Karpas-422 (cell line): ENCODE results near the gene TCEA2. TPM values are rescaled to one million over a fixed set of nuclear protein-coding genes. Genes with fewer than 3 reads are reported as not detected.

Experiments
- DNase-seq: peaks from one replicate; pipeline ENCODE4 v3.0.0-alpha.2; 2015
- H2AFZ ChIP-seq: fragments of 200-600 bp; sonication (generic); 2 replicates; pipeline ENCODE4 v1.6.1; 2014; ENCODE audit warnings: antibody characterized with exemption, low read length, mixed read lengths
- H3K27ac ChIP-seq: fragments of 200-600 bp; sonication (generic); 2 replicates; pipeline ENCODE4 v1.5.1; 2014; ENCODE audit warnings: mild to moderate bottlenecking, low read length, moderate library complexity
- H3K27me3 ChIP-seq: fragments of 200-600 bp; sonication (generic); 2 replicates; pipeline ENCODE4 v1.6.1; 2014; ENCODE audit warnings: low read length, mixed read lengths
- H3K36me3 ChIP-seq: fragments of 200-600 bp; sonication (generic); 2 replicates; pipeline ENCODE4 v1.6.1; 2014; ENCODE audit warnings: low read length, mixed read lengths; ENCODE audit not compliant: insufficient read depth
- H3K4me1 ChIP-seq: fragments of 200-600 bp; sonication (generic); 2 replicates; pipeline ENCODE4 v1.6.1; 2014; ENCODE audit warnings: mild to moderate bottlenecking, low read length, mixed read lengths
- H3K4me2 ChIP-seq: fragments of 200-600 bp; sonication (generic); 2 replicates; pipeline ENCODE4 v1.6.1; 2014; ENCODE audit warnings: low read length, low read depth, mild to moderate bottlenecking; ENCODE audit not compliant: poor library complexity, severe bottlenecking
- H3K4me3 ChIP-seq: fragments of 200-600 bp; sonication (generic); 2 replicates; pipeline ENCODE4 v1.5.1; 2014; ENCODE audit warnings: mild to moderate bottlenecking, antibody characterized with exemption, low read length, mixed read lengths
- H3K79me2 ChIP-seq: fragments of 200-600 bp; sonication (generic); 2 replicates; pipeline ENCODE4 v1.6.1; 2014; ENCODE audit warnings: mild to moderate bottlenecking, low read length, mixed read lengths
- H3K9ac ChIP-seq: fragments of 200-600 bp; sonication (generic); 2 replicates; pipeline ENCODE4 v1.6.0; 2014; ENCODE audit warnings: low read length
- H3K9me2 ChIP-seq: fragments of 200-600 bp; sonication (generic), shearing (Covaris generic); replicated peaks from 2 replicates; pipeline ENCODE4 v1.6.0; 2014; ENCODE audit warnings: mild to moderate bottlenecking, low read length, moderate library complexity; ENCODE audit not compliant: insufficient read depth
- H3K9me3 ChIP-seq: fragments of 300-700, 200-600 bp; sonication (generic); 2 replicates; pipeline ENCODE4 v1.6.1; 2014; ENCODE audit warnings: low read length, mixed read lengths
- H4K20me1 ChIP-seq: fragments of 200-600 bp; sonication (generic); 2 replicates; pipeline ENCODE4 v1.6.1; 2014; ENCODE audit warnings: mild to moderate bottlenecking, antibody characterized with exemption, low read length, low read depth; ENCODE audit not compliant: insufficient read depth
- total RNA-seq: library from RNA; depleted of rRNA; stranded (reverse); fragments of >200 nt; shearing (Covaris generic); gene quantifications from 2 replicates; pipeline ENCODE4 v1.2.3, GENCODE V29; 2014; ENCODE audit warnings: low replicate concordance

Gene TCEA2
- total RNA-seq, 1 experiment from 2014 or later, result 124 TPM

- H3K9me3 ChIP-seq, result no peaks in the 10 kb centered on the region
- H3K79me2 ChIP-seq, result peaks cover 17% of the 10 kb centered on the region
- no peaks in the 10 kb centered on the region for H3K36me3 ChIP-seq
- no peak overlapping the region for H2AFZ ChIP-seq
- peak overlapping the region; percentile 91 for H3K4me2 ChIP-seq
- peak overlapping the region; percentile 98 for H3K9ac ChIP-seq
- H3K4me1 ChIP-seq, result peaks cover 62% of the 10 kb centered on the region
- DNase-seq, result peak; percentile 62
- no peaks in the 10 kb centered on the region for H3K27me3 ChIP-seq
- peak overlapping the region; percentile 85 for H3K4me3 ChIP-seq
- peaks cover 2% of the 10 kb centered on the region; the same call in 1 of the 2 replicates for H4K20me1 ChIP-seq
- H3K27ac ChIP-seq, result peak overlapping the region; percentile 97
- H3K9me2 ChIP-seq, result no peaks in the 10 kb centered on the region
Observed at GRCh38 chr20:64064145-64064698, 1.2 kb downstream of the TCEA2 start.

- Histone ChIP-seq H3K4me1 (peaks cover 73% of the 10 kb centered on the region), H3K36me3 (no peaks in the 10 kb centered on the region), H3K79me2 (peaks cover 17% of the 10 kb centered on the region), H3K9me2 (no peaks in the 10 kb centered on the region), H2AFZ (no peak overlapping the region), H3K9ac (peak overlapping the region; percentile 98), H3K4me3 (peak overlapping the region; percentile 85; the same call in 1 of the 2 replicates), H3K27me3 (no peaks in the 10 kb centered on the region), H3K27ac (peak overlapping the region; percentile 97), H3K4me2 (peak overlapping the region; percentile 91), H4K20me1 (peaks cover 3% of the 10 kb centered on the region; the same call in 1 of the 2 replicates), H3K9me3 (no peaks in the 10 kb centered on the region)
- peak; percentile 84 for DNase-seq
Observed at GRCh38 chr20:64065062-64065973, 2.3 kb downstream of the TCEA2 start.

- H3K27ac ChIP-seq, result peak overlapping the region; percentile 97
- no peaks in the 10 kb centered on the region for H3K27me3 ChIP-seq
- H3K9ac ChIP-seq, result peak overlapping the region; percentile 98
- no peaks in the 10 kb centered on the region for H3K36me3 ChIP-seq
- peak overlapping the region; percentile 53; the same call in 1 of the 2 replicates for H3K4me3 ChIP-seq
- H3K9me3 ChIP-seq, result no peaks in the 10 kb centered on the region
- H4K20me1 ChIP-seq, result peaks cover 3% of the 10 kb centered on the region; the same call in 1 of the 2 replicates
- DNase-seq, result peak; percentile 87
- peaks cover 79% of the 10 kb centered on the region for H3K4me1 ChIP-seq
- no peak overlapping the region for H2AFZ ChIP-seq
- H3K79me2 ChIP-seq, result peaks cover 17% of the 10 kb centered on the region
- H3K9me2 ChIP-seq, result no peaks in the 10 kb centered on the region
- peak overlapping the region; percentile 91 for H3K4me2 ChIP-seq
Observed at GRCh38 chr20:64065974-64066343, 3.0 kb downstream of the TCEA2 start.

- H3K27ac ChIP-seq, result peak overlapping the region; percentile 97
- peak overlapping the region; percentile 98 for H3K9ac ChIP-seq
- no peaks in the 10 kb centered on the region for H3K9me3 ChIP-seq
- peaks cover 3% of the 10 kb centered on the region; the same call in 1 of the 2 replicates for H4K20me1 ChIP-seq
- DNase-seq, result peak; percentile 64
- H3K36me3 ChIP-seq, result 0 out of 2 replicates have a peak, but pooled peaks cover 2% of the 10 kb centered on the region
- peak overlapping the region; percentile 91 for H3K4me2 ChIP-seq
- no peak overlapping the region; the same call in 1 of the 2 replicates for H3K4me3 ChIP-seq
- H3K9me2 ChIP-seq, result no peaks in the 10 kb centered on the region
- H3K79me2 ChIP-seq, result peaks cover 17% of the 10 kb centered on the region
- no peak overlapping the region for H2AFZ ChIP-seq
- H3K27me3 ChIP-seq, result no peaks in the 10 kb centered on the region
- H3K4me1 ChIP-seq, result peaks cover 91% of the 10 kb centered on the region
Observed at GRCh38 chr20:64067005-64067632, 4.1 kb downstream of the TCEA2 start.

- Histone ChIP-seq H3K9me2 (no peaks in the 10 kb centered on the region), H3K9me3 (no peaks in the 10 kb centered on the region), H3K4me1 (peaks cover 91% of the 10 kb centered on the region), H3K4me2 (peak overlapping the region; percentile 91), H4K20me1 (peaks cover 3% of the 10 kb centered on the region; the same call in 1 of the 2 replicates), H3K9ac (peak overlapping the region; percentile 98), H3K27ac (peak overlapping the region; percentile 100), H3K4me3 (no peak overlapping the region), H3K27me3 (no peaks in the 10 kb centered on the region), H3K79me2 (peaks cover 17% of the 10 kb centered on the region), H2AFZ (no peak overlapping the region), H3K36me3 (0 out of 2 replicates have a peak, but pooled peaks cover 6% of the 10 kb centered on the region)
- DNase-seq, result no peak
Observed at GRCh38 chr20:64067733-64068307, 4.8 kb downstream of the TCEA2 start.

- H3K4me1 ChIP-seq, result peaks cover 99% of the 10 kb centered on the region
- DNase-seq, result no peak
- H4K20me1 ChIP-seq, result peaks cover 3% of the 10 kb centered on the region; the same call in 1 of the 2 replicates
- H3K9ac ChIP-seq, result peak overlapping the region; percentile 47
- H3K27ac ChIP-seq, result peak overlapping the region; percentile 100
- H3K9me2 ChIP-seq, result no peaks in the 10 kb centered on the region
- H3K4me3 ChIP-seq, result no peak overlapping the region
- H3K36me3 ChIP-seq, result peaks cover 9% of the 10 kb centered on the region; the same call in 1 of the 2 replicates
- no peak overlapping the region for H3K4me2 ChIP-seq
- H3K9me3 ChIP-seq, result no peaks in the 10 kb centered on the region
- H3K27me3 ChIP-seq, result no peaks in the 10 kb centered on the region
- peaks cover 13% of the 10 kb centered on the region for H3K79me2 ChIP-seq
- H2AFZ ChIP-seq, result no peak overlapping the region
Observed at GRCh38 chr20:64068386-64069208, 5.6 kb downstream of the TCEA2 start.

- no peak for DNase-seq
- H4K20me1 ChIP-seq, result peaks cover 3% of the 10 kb centered on the region; the same call in 1 of the 2 replicates
Observed at GRCh38 chr20:64069209-64069613, 6.2 kb downstream of the TCEA2 start.

More at GRCh38 chr20:64069209-64069613, 6.2 kb downstream of the TCEA2 start:
- Histone ChIP-seq H3K4me3 (no peak overlapping the region), H3K9me3 (no peaks in the 10 kb centered on the region), H3K27me3 (no peaks in the 10 kb centered on the region), H3K36me3 (peaks cover 15% of the 10 kb centered on the region; the same call in 1 of the 2 replicates), H3K9me2 (no peaks in the 10 kb centered on the region), H3K4me2 (no peak overlapping the region), H3K4me1 (peaks cover 100% of the 10 kb centered on the region), H3K9ac (peak overlapping the region; percentile 47), H2AFZ (no peak overlapping the region), H3K27ac (peak overlapping the region; percentile 100), H3K79me2 (peaks cover 7% of the 10 kb centered on the region)
